GM23248 (cell line): ENCODE results near the gene FAM217A.

Experiments used
- EZH2 ChIP-seq: fragments of 200-600 bp; sonication (generic); IDR thresholded peaks from 2 replicates; pipeline ENCODE4 v1.6.1; 2018; ENCODE audit warnings: antibody characterized with exemption, mild to moderate bottlenecking; ENCODE audit not compliant: insufficient read depth, poor library complexity, severe bottlenecking
- EZH2phosphoT487 ChIP-seq: fragments of 200-600 bp; sonication (generic); IDR thresholded peaks from 2 replicates; pipeline ENCODE4 v1.6.1; 2018; ENCODE audit warnings: antibody characterized with exemption, moderate library complexity, mild to moderate bottlenecking, low read depth; ENCODE audit not compliant: insufficient read depth

- no peak for TF ChIP-seq EZH2
- TF ChIP-seq EZH2phosphoT487, result no peak
These were observed 49.1 kb upstream of the FAM217A start for GRCh38 chr6:4128072-4128471.
